Measurements from ENCODE around the gene RABIF. TPM values are rescaled to one million over a fixed set of nuclear protein-coding genes. Genes with fewer than 3 reads are reported as not detected.
"Not testable (repeated sequence)": the region's sequence is repeated elsewhere in the genome, so short reads cannot be mapped to it uniquely, and the experiment has no call there.

RABIF gene
- total RNA-seq: 1 to 10 TPM; 5.7 to 6.2 TPM
- long read RNA-seq, transcript RABIF-201 (2 exons, 2,430 nt): major isoform, 16 of 16 reads
- long read RNA-seq, partial matches to known transcripts: 0 of 16 reads
- long read RNA-seq, other reads (novel, unspliced or antisense): 0 of 16 reads

GRCh38 chr1:202888531-202889360 is at the start of gene RABIF:
Gene RABIF (minus strand): TSS chr1:202889149. CDS start chr1:202889098, 51 bp downstream.
- DNase-seq: peak; percentile 97
- peak; percentile 99 for ATAC-seq
- intact Hi-C loops (cut with DNase I): no loop called here

GRCh38 chr1:202938287-202938925 is 49.5 kb upstream of the RABIF start:
- intact Hi-C loops (cut with DNase I): no loop called here
- no peak for DNase-seq
- no peak for ATAC-seq

GRCh38 chr1:202936409-202936808 is 47.5 kb upstream of the RABIF start:
- DNase-seq; ATAC-seq; intact Hi-C loops (cut with DNase I): not testable (repeated sequence)

- ATAC-seq: no peak
These were observed 46.9 kb upstream of the RABIF start for GRCh38 chr1:202935844-202936243.

GRCh38 chr1:202934755-202935154 is 45.8 kb upstream of the RABIF start:
- ATAC-seq: no peak
- intact Hi-C loops (cut with DNase I): no loop called here
- no peak for DNase-seq

More at GRCh38 chr1:202935844-202936243, 46.9 kb upstream of the RABIF start:
- intact Hi-C loops (cut with DNase I): no loop called here
- no peak for DNase-seq

- ATAC-seq (no peak), DNase-seq (no peak)
- intact Hi-C loops (cut with DNase I): no loop called here
These were observed 43.5 kb upstream of the RABIF start for GRCh38 chr1:202932476-202932875.

- DNase-seq (peak; percentile 97), ATAC-seq (peak; percentile 99 to 100)
- intact Hi-C loops (cut with DNase I): loop anchor here (5.0 to 10.0 kb wide), 3 partner anchors 35 to 78 kb away; partner anchors contain the start of gene TMEM183A (in 1 of the 2)
These were observed 37.9 kb upstream of the RABIF start, which contains the start of gene KLHL12 for GRCh38 chr1:202926581-202927491. Gene KLHL12 (minus strand): TSS chr1:202927234. CDS start chr1:202925162, 2,072 bp downstream.

- ATAC-seq (no peak), DNase-seq (no peak)
- intact Hi-C loops (cut with DNase I): loop anchor here in 1 of 2 donors (10.0 kb wide), 1 partner anchor 81 kb away; the partner anchor contains the start of gene TMEM183A
These were observed 34.6 kb upstream of the RABIF start for GRCh38 chr1:202923533-202923932.

- intact Hi-C loops (cut with DNase I): loop anchor here in 1 of 2 donors (10.0 kb wide), 1 partner anchor 85 kb away; the partner anchor contains the start of gene TMEM183A
- no peak for DNase-seq
- no peak for ATAC-seq
These were observed 30.7 kb upstream of the RABIF start for GRCh38 chr1:202919615-202920014.

- no peak for DNase-seq
- no peak for ATAC-seq
- intact Hi-C loops (cut with DNase I): no loop called here
These were observed 26.2 kb upstream of the RABIF start for GRCh38 chr1:202915146-202915545.

- DNase-seq; ATAC-seq; intact Hi-C loops (cut with DNase I): not testable (repeated sequence)
These were observed 23.5 kb upstream of the RABIF start for GRCh38 chr1:202912476-202912875.

- intact Hi-C loops (cut with DNase I): no loop called here
- ATAC-seq (no peak), DNase-seq (no peak)
These were observed 20.5 kb upstream of the RABIF start for GRCh38 chr1:202909494-202909893.

- DNase-seq (no peak), ATAC-seq (no peak)
- intact Hi-C loops (cut with DNase I): no loop called here
These were observed 20.0 kb upstream of the RABIF start for GRCh38 chr1:202908998-202909397.

GRCh38 chr1:202905331-202905730 is 16.4 kb upstream of the RABIF start:
- no peak for DNase-seq
- intact Hi-C loops (cut with DNase I): no loop called here
- ATAC-seq: no peak

- ATAC-seq; DNase-seq; intact Hi-C loops (cut with DNase I): not testable (repeated sequence)
These were observed 14.9 kb upstream of the RABIF start for GRCh38 chr1:202903808-202904207.

GRCh38 chr1:202901555-202901954 is 12.6 kb upstream of the RABIF start:
- intact Hi-C loops (cut with DNase I): no loop called here
- no peak for ATAC-seq
- DNase-seq: no peak

- no peak for ATAC-seq
- intact Hi-C loops (cut with DNase I): no loop called here
These were observed 3.6 kb upstream of the RABIF start for GRCh38 chr1:202892501-202892900.

GRCh38 chr1:202890392-202890791 is 1.4 kb upstream of the RABIF start:
- no peak for DNase-seq
- intact Hi-C loops (cut with DNase I): no loop called here
- ATAC-seq: no peak

More at GRCh38 chr1:202892501-202892900, 3.6 kb upstream of the RABIF start:
- DNase-seq: no peak

GRCh38 chr1:202888221-202888530 is 773 bp downstream of the RABIF start:
- DNase-seq (no peak), ATAC-seq (peak in 1 of 2 donors; percentile 22)
- intact Hi-C loops (cut with DNase I): no loop called here

Data from left cardiac atrium (tissue), 4 donors.